Panc1 (cell line): Measurements from ENCODE around the gene IRF6.

Experiments
- CTCF ChIP-seq: fragments of 450-650 bp; IDR thresholded peaks from 2 replicates; pipeline ENCODE4 v1.5.1; 2017; ENCODE audit warnings: mild to moderate bottlenecking
- POLR2AphosphoS5 ChIP-seq: IDR thresholded peaks from 2 replicates; pipeline ENCODE4 v1.6.1; 2012; ENCODE audit warnings: mild to moderate bottlenecking, low read depth, low read length, moderate library complexity
- REST ChIP-seq, 2 experiments: IDR thresholded peaks; 2 replicates each; pipeline ENCODE4 v1.6.1; 2011 to 2012; ENCODE audit warnings: low read depth in 2 of 2, control low read depth in 1 of 2, low read length in 1 of 2, mild to moderate bottlenecking in 1 of 2, moderate library complexity in 1 of 2; ENCODE audit not compliant: insufficient read depth in 1 of 2
- SIN3A ChIP-seq: IDR thresholded peaks from 2 replicates; pipeline ENCODE4 v1.6.1; 2012; ENCODE audit warnings: low read depth, mild to moderate bottlenecking, low read length, moderate library complexity, borderline replicate concordance; ENCODE audit not compliant: insufficient read depth
- TCF7L2 ChIP-seq: IDR thresholded peaks from 2 replicates; pipeline ENCODE4 v1.6.1; 2011; ENCODE audit warnings: mild to moderate bottlenecking, low read depth, low read length, inconsistent platforms

GRCh38 chr1:209805341-209805781 is 581 bp downstream of the IRF6 start:
- TF ChIP-seq CTCF, result no peak
- TF ChIP-seq POLR2AphosphoS5, result no peak
- no peak for TF ChIP-seq SIN3A
- TF ChIP-seq REST (IDR thresholded peaks at IDR 0.05; ENCODE audit: insufficient read depth in 1 of 2, low read depth in 2 of 2, low read length in 1 of 2), result no peak
- no peak for TF ChIP-seq TCF7L2
